Measurements from ENCODE around the gene LTB4R.

The LTB4R gene

DNA sequence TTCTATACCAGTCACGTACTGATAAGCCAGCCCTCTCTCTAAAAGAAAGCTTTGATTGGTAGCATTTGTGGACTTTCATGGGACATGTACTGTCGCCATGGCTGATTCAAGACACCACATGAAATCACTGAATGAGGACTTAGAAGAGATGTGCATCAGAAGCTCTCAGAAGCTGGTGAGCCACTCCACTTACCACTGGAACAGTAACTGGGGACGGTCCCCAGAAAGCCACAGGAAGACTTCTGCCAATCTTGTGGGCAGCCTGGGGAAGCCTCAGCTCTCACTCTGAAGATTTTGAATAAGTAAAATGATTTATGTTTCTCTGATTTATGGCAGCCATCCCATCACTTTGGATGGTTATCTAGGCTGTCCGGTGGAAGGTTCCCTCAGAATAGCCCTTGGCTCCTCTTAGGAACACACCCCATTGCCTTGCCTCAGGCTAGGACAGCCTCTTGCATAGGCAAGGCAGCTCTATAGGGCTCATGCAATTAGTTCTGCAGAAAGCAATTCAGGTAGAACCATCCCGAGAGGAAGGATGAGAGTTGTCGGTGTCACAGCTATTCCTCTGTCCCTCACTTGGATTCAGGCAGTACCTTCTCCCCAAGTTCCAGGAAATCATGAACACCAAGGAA lies 21.5 kb upstream of the LTB4R start:
- TF ChIP-seq, protein P1, sequence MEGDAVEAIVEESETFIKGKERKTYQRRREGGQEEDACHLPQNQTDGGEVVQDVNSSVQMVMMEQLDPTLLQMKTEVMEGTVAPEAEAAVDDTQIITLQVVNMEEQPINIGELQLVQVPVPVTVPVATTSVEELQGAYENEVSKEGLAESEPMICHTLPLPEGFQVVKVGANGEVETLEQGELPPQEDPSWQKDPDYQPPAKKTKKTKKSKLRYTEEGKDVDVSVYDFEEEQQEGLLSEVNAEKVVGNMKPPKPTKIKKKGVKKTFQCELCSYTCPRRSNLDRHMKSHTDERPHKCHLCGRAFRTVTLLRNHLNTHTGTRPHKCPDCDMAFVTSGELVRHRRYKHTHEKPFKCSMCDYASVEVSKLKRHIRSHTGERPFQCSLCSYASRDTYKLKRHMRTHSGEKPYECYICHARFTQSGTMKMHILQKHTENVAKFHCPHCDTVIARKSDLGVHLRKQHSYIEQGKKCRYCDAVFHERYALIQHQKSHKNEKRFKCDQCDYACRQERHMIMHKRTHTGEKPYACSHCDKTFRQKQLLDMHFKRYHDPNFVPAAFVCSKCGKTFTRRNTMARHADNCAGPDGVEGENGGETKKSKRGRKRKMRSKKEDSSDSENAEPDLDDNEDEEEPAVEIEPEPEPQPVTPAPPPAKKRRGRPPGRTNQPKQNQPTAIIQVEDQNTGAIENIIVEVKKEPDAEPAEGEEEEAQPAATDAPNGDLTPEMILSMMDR (IDR thresholded peaks at IDR 0.05; ENCODE audit: extremely low read depth, missing control alignments), result no peak
- no peak for DNase-seq (ENCODE audit: low spot score)

DNA sequence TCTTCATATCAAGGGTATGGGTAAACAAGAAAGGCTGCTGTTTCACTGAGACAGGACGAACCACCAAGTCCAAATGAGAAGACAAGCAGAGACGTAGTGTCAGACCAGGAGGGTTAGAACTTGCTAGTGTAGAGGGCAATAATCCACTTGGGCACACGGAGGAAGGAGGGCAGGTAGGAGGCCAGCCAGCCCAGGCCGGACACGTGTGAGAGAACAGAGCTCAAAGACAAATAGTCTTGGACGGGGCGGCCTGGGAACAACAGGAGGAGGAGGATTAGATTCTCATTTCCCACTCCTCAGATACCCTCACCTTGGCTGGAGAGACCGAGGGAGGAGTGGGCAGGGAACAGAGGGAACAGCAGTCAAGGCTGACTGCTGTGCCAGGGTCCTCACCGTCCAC lies 20.6 kb upstream of the LTB4R start:
- TF ChIP-seq, protein P1 (IDR thresholded peaks at IDR 0.05; ENCODE audit: extremely low read depth, missing control alignments), result no peak
- no peak for DNase-seq (ENCODE audit: low spot score)

DNA sequence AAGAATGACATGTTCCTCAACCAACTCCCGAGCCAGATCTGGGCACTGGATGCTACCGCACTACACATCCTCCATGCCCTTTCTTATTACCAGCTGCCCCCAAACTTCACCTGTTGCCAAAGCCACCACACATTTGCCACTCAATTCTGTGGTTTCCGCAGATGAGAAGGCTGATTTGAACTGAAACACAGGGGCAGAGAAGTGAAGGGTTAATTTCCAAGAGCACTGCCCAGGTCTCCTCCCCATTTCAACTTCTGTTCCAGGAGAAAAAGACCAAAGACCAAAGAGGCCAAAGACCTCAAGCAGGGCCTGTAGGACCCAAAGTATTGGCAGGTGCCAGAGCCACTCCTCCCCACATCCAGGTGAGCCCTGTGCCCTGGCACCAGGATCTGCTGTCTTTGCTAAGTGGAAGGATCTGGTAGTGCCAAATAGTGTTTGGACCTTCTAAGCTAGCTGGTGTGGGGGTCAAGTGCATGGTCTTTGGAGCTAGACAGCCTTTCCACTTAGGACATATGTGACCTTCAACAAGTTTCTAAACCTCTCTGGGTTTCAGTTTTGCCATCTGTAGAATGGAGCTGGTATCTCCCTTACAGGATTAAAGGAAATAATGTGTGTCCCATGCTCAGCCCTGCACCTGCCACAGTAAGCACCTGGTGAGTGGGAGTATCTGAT lies 19.7 kb upstream of the LTB4R start:
- no peak for DNase-seq (ENCODE audit: low spot score)
- TF ChIP-seq, protein P1 (IDR thresholded peaks at IDR 0.05; ENCODE audit: extremely low read depth, missing control alignments), result no peak

DNA sequence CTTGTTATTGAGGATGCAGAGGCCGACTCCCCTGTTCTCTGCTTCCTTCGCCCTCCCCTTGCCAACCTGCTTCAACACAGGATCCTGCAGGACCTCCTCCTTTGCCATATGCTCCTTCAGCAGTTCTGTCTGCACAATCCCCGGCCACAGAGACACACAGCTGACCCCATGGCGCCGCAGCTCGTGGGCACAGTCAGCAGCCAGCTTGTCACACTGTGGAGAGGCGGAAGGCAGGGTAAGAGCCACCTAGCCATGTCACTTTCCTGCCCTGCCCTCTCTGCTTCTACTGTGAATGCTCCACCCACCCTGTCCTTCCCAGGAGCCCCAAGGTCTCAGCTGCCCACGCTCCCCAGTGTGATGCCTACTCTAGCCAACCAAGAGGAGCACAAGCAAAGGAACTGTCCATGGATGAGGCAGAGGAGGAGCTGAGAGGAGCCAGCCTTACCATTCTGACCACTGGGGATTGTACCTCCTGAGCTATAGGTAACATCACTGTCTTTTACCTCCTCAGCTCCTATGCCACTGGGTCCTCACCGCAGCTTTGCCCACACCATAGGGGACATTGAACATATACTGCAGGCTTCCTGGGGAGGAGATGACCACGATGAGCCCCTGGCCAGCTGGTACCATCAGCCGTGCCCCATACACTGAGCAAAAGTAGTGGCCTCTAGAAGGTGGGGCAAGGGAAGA lies 19.0 kb upstream of the LTB4R start:
- no peak for DNase-seq (ENCODE audit: low spot score)
- TF ChIP-seq, protein P1 (IDR thresholded peaks at IDR 0.05; ENCODE audit: extremely low read depth, missing control alignments), result no peak

DNA sequence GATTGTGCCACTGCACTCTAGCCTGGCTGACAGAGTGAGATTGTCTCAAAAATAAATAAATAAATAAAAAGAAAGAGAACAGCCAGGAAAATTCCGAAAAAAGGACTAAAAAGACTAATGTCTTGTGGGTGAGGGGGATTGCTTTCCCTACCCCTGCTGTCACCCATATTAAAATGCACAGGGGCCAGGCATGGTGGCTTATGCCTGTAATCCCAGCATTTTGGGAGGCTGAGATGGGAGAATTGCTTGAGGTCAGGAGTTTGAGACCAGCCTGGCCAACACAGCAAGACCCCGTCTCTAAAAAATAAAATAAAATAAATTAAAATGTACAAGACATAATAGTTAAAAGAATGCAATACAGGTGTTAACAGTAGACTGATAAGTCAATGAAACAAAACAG lies 17.8 kb upstream of the LTB4R start:
- no peak for DNase-seq (ENCODE audit: low spot score)
- TF ChIP-seq, protein P1 (IDR thresholded peaks at IDR 0.05; ENCODE audit: extremely low read depth, missing control alignments), result no peak

DNA sequence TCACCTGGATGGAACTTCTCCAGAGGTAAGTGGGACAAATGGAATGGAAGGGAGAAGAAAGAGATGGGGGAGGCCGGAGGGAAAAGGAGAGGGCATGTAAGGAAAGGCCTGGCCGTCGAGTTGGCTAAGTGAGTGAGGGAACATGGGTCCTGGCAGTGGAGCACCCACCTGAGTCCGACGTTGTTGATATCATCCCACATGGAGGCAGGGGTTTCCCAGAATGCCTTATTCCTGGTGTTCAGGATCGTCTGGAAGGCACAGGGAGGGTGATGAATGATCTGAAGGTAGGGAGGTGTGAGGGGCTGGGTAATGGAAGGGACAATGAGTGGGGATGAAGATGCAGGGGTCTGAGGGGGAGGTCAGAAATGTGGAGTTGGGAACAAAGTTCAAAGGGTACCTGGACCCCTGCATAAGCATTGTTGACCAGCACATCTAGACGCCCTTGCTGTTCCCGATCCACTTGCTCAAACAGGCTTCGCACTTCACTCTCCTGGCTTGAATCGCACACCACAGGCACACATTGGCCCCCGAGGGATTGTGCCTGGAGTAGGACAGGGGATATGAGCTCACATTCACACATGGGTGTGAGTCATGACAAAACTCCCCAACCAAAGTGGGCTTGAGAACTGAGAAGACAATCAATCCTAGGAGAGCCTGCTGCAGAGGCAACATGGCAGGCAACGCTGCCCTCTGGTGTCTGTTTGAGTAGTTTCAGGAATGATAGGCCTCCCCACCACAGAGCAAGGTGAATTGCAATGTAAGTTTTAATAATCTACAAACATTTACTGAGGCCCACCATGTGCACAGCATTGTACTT lies 14.8 kb upstream of the LTB4R start:
- TF ChIP-seq, protein P1 (IDR thresholded peaks at IDR 0.05; ENCODE audit: extremely low read depth, missing control alignments), result peak; percentile 65

More for the DNA sequence above, 14.8 kb upstream of the LTB4R start:
- DNase-seq (ENCODE audit: low spot score), result peak; percentile 84
